GM12878 (cell line): ENCODE data around the gene EPHA1. TPM values are rescaled to one million over a fixed set of nuclear protein-coding genes. Genes with fewer than 3 reads are reported as not detected.

ENCODE experiments used
- ATAC-seq: fragments of 200-7000 bp; cut with Tn5 transposase; 3 replicates; pipeline ENCODE4 v1.9.1; 2020; ENCODE audit warnings: mild to moderate bottlenecking, moderate library complexity
- BruUV-seq: library from RNA; stranded (reverse); fragments of 400-500 nt; replicated peaks from 2 replicates; lab custom pipeline; 2021; lab: Mats Ljungman, UMichigan
- CTCF ChIA-PET: fragments of 300-600 bp; sonication (Branson Sonifier 250); formaldehyde crosslinking; extraction: SDS; loops from one replicate; lab custom pipeline; 2021; ENCODE audit warnings: inconsistent platforms; lab: Yijun Ruan, JAX
- POLR2A ChIA-PET: fragments of 350-600 bp; formaldehyde crosslinking; extraction: SDS; loops from one replicate; lab custom pipeline; 2021; ENCODE audit warnings: inconsistent platforms; lab: Charles Lee
- RAD21 ChIA-PET: fragments of 300-600 bp; sonication (Branson Sonifier 250); formaldehyde crosslinking; loops from one replicate; lab custom pipeline; 2023; ENCODE audit warnings: antibody characterized with exemption; ENCODE audit not compliant: unreplicated experiment; lab: Charles Lee
- SMC1A ChIA-PET: fragments of 300-600 bp; sonication (Branson Sonifier 250); formaldehyde crosslinking; loops from one replicate; lab custom pipeline; 2023; ENCODE audit not compliant: unreplicated experiment, uncharacterized antibody; lab: Charles Lee
- DNase-seq: peaks from one replicate; pipeline ENCODE4 v3.0.0-alpha.2; 2011; ENCODE audit warnings: low read depth, low spot score
- FAIRE-seq: peaks from 3 replicates; lab custom pipeline; 2011; peaks lifted over from hg19 to GRCh38; lab: Jason Lieb, UNC
- H2AFZ ChIP-seq: 2 replicates; pipeline ENCODE4 v1.6.0; 2011; ENCODE audit warnings: low read depth, low read length, control low read depth; ENCODE audit not compliant: control insufficient read depth
- H3K27ac ChIP-seq: 2 replicates; pipeline ENCODE4 v1.5.1; 2011; ENCODE audit warnings: control low read depth; ENCODE audit not compliant: control insufficient read depth, insufficient read depth
- H3K27me3 ChIP-seq, 2 experiments: replicated peaks in 1 of 2; 2 replicates each; pipeline versions ENCODE4 v1.6.0 to v1.6.1; 2011; ENCODE audit warnings: low read length in 1 of 2; ENCODE audit not compliant: control insufficient read depth in 2 of 2, insufficient read depth in 2 of 2
- H3K36me3 ChIP-seq, 2 experiments: 2 replicates each; pipeline ENCODE4 v1.5.1; 2011; ENCODE audit warnings: low read length in 1 of 2; ENCODE audit not compliant: control insufficient read depth in 2 of 2, insufficient read depth in 2 of 2
- H3K4me1 ChIP-seq: 2 replicates; pipeline ENCODE4 v1.6.1; 2011; ENCODE audit warnings: mild to moderate bottlenecking, low read length, moderate library complexity, mixed read lengths; ENCODE audit not compliant: control insufficient read depth, insufficient read depth
- H3K4me2 ChIP-seq: 2 replicates; pipeline ENCODE4 v1.6.0; 2011; ENCODE audit warnings: control low read depth; ENCODE audit not compliant: control insufficient read depth, insufficient read depth
- H3K4me3 ChIP-seq: fragments of 200-600 bp; sonication (generic); 2 replicates; pipeline ENCODE4 v1.5.1; 2016
- H3K79me2 ChIP-seq: 2 replicates; pipeline ENCODE4 v1.6.0; 2011; ENCODE audit warnings: low read length; ENCODE audit not compliant: control insufficient read depth, insufficient read depth
- H3K9ac ChIP-seq: 2 replicates; pipeline ENCODE4 v1.8.0; 2011; ENCODE audit warnings: low read length, control low read depth, mixed read lengths; ENCODE audit not compliant: control insufficient read depth, insufficient read depth
- H3K9me3 ChIP-seq: replicated peaks from 3 replicates; pipeline ENCODE4 v1.5.1; 2011; ENCODE audit warnings: mild to moderate bottlenecking, low read length; ENCODE audit not compliant: control insufficient read depth, insufficient read depth
- H4K20me1 ChIP-seq: 2 replicates; pipeline ENCODE4 v1.6.0; 2011; ENCODE audit not compliant: control insufficient read depth, insufficient read depth
- BCL3 ChIP-seq: IDR thresholded peaks from 2 replicates; pipeline ENCODE4 v1.6.1; 2011; ENCODE audit warnings: borderline replicate concordance, low read depth, mild to moderate bottlenecking, moderate library complexity, low read length; ENCODE audit not compliant: insufficient read depth, poor library complexity, severe bottlenecking
- BRCA1 ChIP-seq: IDR thresholded peaks from 2 replicates; pipeline ENCODE4 v1.6.1; 2011; ENCODE audit warnings: low read depth, low read length, improper control_type of control experiment
- CREB1 ChIP-seq: IDR thresholded peaks from 2 replicates; pipeline ENCODE4 v1.6.1; 2012; ENCODE audit warnings: low read depth, mild to moderate bottlenecking, inconsistent platforms
- E2F4 ChIP-seq: IDR thresholded peaks from 2 replicates; pipeline ENCODE4 v1.6.1; 2012; ENCODE audit warnings: low read depth, low read length, improper control_type of control experiment
- HDGF ChIP-seq: fragments of 450-650 bp; IDR thresholded peaks from 2 replicates; pipeline ENCODE4 v1.6.1; 2016; ENCODE audit warnings: antibody characterized with exemption
- MEF2B ChIP-seq: fragments of 450-650 bp; IDR thresholded peaks from 2 replicates; pipeline ENCODE4 v1.6.1; 2018; ENCODE audit warnings: mild to moderate bottlenecking, moderate library complexity; ENCODE audit not compliant: partially characterized antibody, poor library complexity, severe bottlenecking
- NFYB ChIP-seq: IDR thresholded peaks from 2 replicates; pipeline ENCODE4 v1.6.1; 2011; ENCODE audit warnings: low read depth, mild to moderate bottlenecking, low read length, improper control_type of control experiment, moderate library complexity; ENCODE audit not compliant: insufficient read depth
- NR2C2 ChIP-seq: IDR thresholded peaks from 2 replicates; pipeline ENCODE4 v1.6.1; 2011; ENCODE audit warnings: borderline replicate concordance, low read depth; ENCODE audit not compliant: control insufficient read depth, insufficient read length
- NRF1 ChIP-seq: conservative IDR thresholded peaks from 2 replicates; pipeline ENCODE4 v1.6.1; 2011; ENCODE audit warnings: mild to moderate bottlenecking, low read depth, low read length, improper control_type of control experiment
- PKNOX1 ChIP-seq: fragments of 450-650 bp; IDR thresholded peaks from 2 replicates; pipeline ENCODE4 v1.6.1; 2016; ENCODE audit warnings: mild to moderate bottlenecking
- RAD21 ChIP-seq: IDR thresholded peaks from 2 replicates; pipeline ENCODE4 v1.6.1; 2011; ENCODE audit warnings: mild to moderate bottlenecking, low read depth, low read length, moderate library complexity; ENCODE audit not compliant: insufficient read depth
- RFX5 ChIP-seq: IDR thresholded peaks from 2 replicates; pipeline ENCODE4 v1.6.1; 2011; ENCODE audit warnings: low read depth, low read length, improper control_type of control experiment
- SIN3A ChIP-seq: IDR thresholded peaks from 2 replicates; pipeline ENCODE4 v1.6.1; 2012; ENCODE audit warnings: low read depth, low read length, improper control_type of control experiment
- SPI1 ChIP-seq: IDR thresholded peaks from 2 replicates; pipeline ENCODE4 v1.6.1; 2011; ENCODE audit warnings: low read depth, mild to moderate bottlenecking, low read length, moderate library complexity, borderline replicate concordance; ENCODE audit not compliant: insufficient read depth
- SREBF1 ChIP-seq: IDR thresholded peaks from 2 replicates; pipeline ENCODE4 v1.6.1; 2012; ENCODE audit warnings: mild to moderate bottlenecking, low read length
- TCF3 ChIP-seq: IDR thresholded peaks from 2 replicates; pipeline ENCODE4 v1.6.1; 2012; ENCODE audit warnings: low read depth, mild to moderate bottlenecking, low read length, borderline replicate concordance; ENCODE audit not compliant: insufficient read depth
- YBX1 ChIP-seq: fragments of 450-650 bp; IDR thresholded peaks from 2 replicates; pipeline ENCODE4 v1.6.1; 2016; ENCODE audit warnings: antibody characterized with exemption
- WGBS: methylation state at CpG from one replicate; pipeline ENCODE4 v1.1.6; 2016; ENCODE audit warnings: low lambda C conversion rate; ENCODE audit not compliant: insufficient replicate concordance, insufficient coverage; ENCODE audit errors: missing lambda C conversion rate; 5-methylcytosine and 5-hydroxymethylcytosine counted together
- in situ Hi-C: fragments of 300-500 bp; cut with MboI; formaldehyde crosslinking; loops from 9 replicates; pipeline ENCODE4 v1.14.3; 2018; ENCODE audit warnings: mixed read lengths
- intact Hi-C: fragments of 100-400 bp; cut with micrococcal nuclease; formaldehyde crosslinking; loops from one replicate; pipeline ENCODE4 v1.14.2; 2022; ENCODE audit not compliant: unreplicated experiment
- polyA plus RNA-seq, 11 experiments: library from polyadenylated mRNA; depleted of rRNA in 4 of 11; unstranded in 6 of 11; stranded (reverse) in 5 of 11; fragments of >200 nt; fragmentation: Nextera tagmentation in 4 of 11; fragmentation: Illumina TruSeq in 1 of 11; extraction: Ambion mirVana in 4 of 11; extraction: Trizol in 1 of 11; gene quantifications; 1 replicate in 1 of 11; 2 replicates in 10 of 11; pipeline versions ENCODE4 v1.2.1 to v1.2.3, GENCODE V29; 2011 to 2016; ENCODE audit warnings: inconsistent platforms in 2 of 11, missing spikeins in 2 of 11, low read depth in 1 of 11
- total RNA-seq, 4 experiments: library from RNA; depleted of rRNA in 3 of 4; stranded (reverse); fragments of >200 nt in 3 of 4; fragmentation: Illumina TruSeq in 1 of 4; extraction: Trizol in 1 of 4; gene quantifications; 2 replicates each; pipeline versions ENCODE4 v1.2.1 to v1.2.3, GENCODE V29; 2013 to 2021

Gene EPHA1
- total and polyA plus RNA-seq, 10 of the 15 experiments (the other 5 are each of a cell fraction or from before 2014, with no cell fraction given): 0.11 to 0.35 (median 0.24) TPM; not detected in 6

GRCh38 chr7:143405173-143406001 lies 3.3 kb downstream of the EPHA1 start:
- Histone ChIP-seq H3K9ac (no peak overlapping the region), H3K27me3 (peaks cover 0 to 4% of the 10 kb centered on the region in 2 experiments; a peak in 2 of 4 replicates), H3K9me3 (no peaks in the 10 kb centered on the region), H3K4me2 (no peak overlapping the region), H3K36me3 (no peaks in the 10 kb centered on the region), H2AFZ (no peak overlapping the region), H3K4me1 (peaks cover 3% of the 10 kb centered on the region), H3K27ac (no peak overlapping the region), H3K4me3 (no peak overlapping the region), H4K20me1 (no peaks in the 10 kb centered on the region), H3K79me2 (no peaks in the 10 kb centered on the region)
- BruUV-seq: no TSS peak
- 31% methylated on average over 9 of the region's 9 CpGs for WGBS
- in situ Hi-C loops: no loop called here
- CTCF ChIA-PET: interaction anchor here (1.3 to 4.4 kb wide), 5 partner anchors 11 to 165 kb away, joined by 3 to 27 read pairs (median 3); no protein-coding TSS in a partner anchor
- FAIRE-seq (no peak), ATAC-seq (no peak), DNase-seq (no peak)
- RAD21 ChIA-PET: interaction anchor here (0.9 kb wide), 1 partner anchor 165 kb away, joined by 3 read pairs; no protein-coding TSS in a partner anchor
- intact Hi-C loops: no loop called here
- POLR2A ChIA-PET: no interaction called here
- SMC1A ChIA-PET: interaction anchor here (0.6 to 2.0 kb wide), 3 partner anchors 10 to 165 kb away, joined by 3 to 11 read pairs (median 3); no protein-coding TSS in a partner anchor
- TF ChIP-seq RFX5 (no peak), NFYB (no peak), TCF3 (no peak), BCL3 (no peak), MEF2B (no peak), HDGF (no peak), RAD21 (no peak), SPI1 (no peak), BRCA1 (no peak), E2F4 (no peak), SREBF1 (no peak), NRF1 (no peak), CREB1 (no peak), NR2C2 (no peak), YBX1 (no peak), SIN3A (no peak), PKNOX1 (no peak)
